Cardiac septum (tissue), 1 donor: ENCODE measurements around the gene PGAP6. TPM values are rescaled to one million over a fixed set of nuclear protein-coding genes. Genes with fewer than 3 reads are reported as not detected.
"Not testable (repeated sequence)": the region's sequence is repeated elsewhere in the genome, so short reads cannot be mapped to it uniquely, and the experiment has no call there.

ENCODE experiments used
- DNase-seq: peaks from one replicate; pipeline ENCODE4 v3.0.0-alpha.2; 2020; ENCODE audit warnings: low spot score
- intact Hi-C: fragments of 100-400 bp; cut with DNase I; formaldehyde crosslinking; loops from one replicate; pipeline ENCODE4 v1.14.0; 2022
- total RNA-seq: library from RNA; stranded (reverse); fragmentation: NEBNext Ultra II Directional; extraction: Animal tissue kit (Norgen Biotek cat#: 25700); gene quantifications from one replicate; pipeline ENCODE4 v1.2.1, GENCODE V29; 2021
- donor health status: DM: no; HTN: no; CAD: no.

Gene PGAP6
- total RNA-seq, 1 donor from 2014 or later, result 42.8 TPM

- intact Hi-C loops, result no loop called here
- DNase-seq, result no peak
Observed at GRCh38 chr16:369866-370436, 11.8 kb downstream of the PGAP6 start.

- intact Hi-C loops, result no loop called here
- no peak for DNase-seq
Observed at GRCh38 chr16:369275-369865, 12.4 kb downstream of the PGAP6 start.

GRCh38 chr16:368388-369158 is 13.2 kb downstream of the PGAP6 start:
- DNase-seq, result no peak
- intact Hi-C loops, result no loop called here

- intact Hi-C loops, result no loop called here
- DNase-seq, result no peak
Observed at GRCh38 chr16:367333-367903, 14.4 kb downstream of the PGAP6 start.

- intact Hi-C loops, result no loop called here
- no peak for DNase-seq
Observed at GRCh38 chr16:366476-366875, 15.3 kb downstream of the PGAP6 start.

GRCh38 chr16:364595-365491 is 16.9 kb downstream of the PGAP6 start:
- intact Hi-C loops, result no loop called here
- no peak for DNase-seq

GRCh38 chr16:363766-364490 is 17.9 kb downstream of the PGAP6 start:
- intact Hi-C loops, result no loop called here
- DNase-seq, result no peak

GRCh38 chr16:363110-363765 is 18.5 kb downstream of the PGAP6 start:
- intact Hi-C loops, result no loop called here
- DNase-seq, result no peak

- intact Hi-C loops, result loop anchor here (1.0 kb wide), 1 partner anchor 255 kb away; no protein-coding TSS in a partner anchor
- DNase-seq, result not testable (repeated sequence)
Observed at GRCh38 chr16:362702-362999, 19.1 kb downstream of the PGAP6 start.

- DNase-seq, result peak; percentile 90
- intact Hi-C loops, result loop anchor here (1.0 kb wide), 1 partner anchor 255 kb away; no protein-coding TSS in a partner anchor
Observed at GRCh38 chr16:361872-362701, 19.7 kb downstream of the PGAP6 start.

GRCh38 chr16:361341-361871 is 20.4 kb downstream of the PGAP6 start:
- intact Hi-C loops, result no loop called here

GRCh38 chr16:360698-361336 is 21.0 kb downstream of the PGAP6 start:
- intact Hi-C loops, result no loop called here
- DNase-seq, result no peak

More at GRCh38 chr16:361341-361871, 20.4 kb downstream of the PGAP6 start:
- no peak for DNase-seq

GRCh38 chr16:359871-360697 is 21.7 kb downstream of the PGAP6 start:
- intact Hi-C loops, result no loop called here
- DNase-seq, result no peak

GRCh38 chr16:359067-359763 is 22.6 kb downstream of the PGAP6 start:
- intact Hi-C loops, result no loop called here
- no peak for DNase-seq

GRCh38 chr16:356741-357140 is 25.0 kb downstream of the PGAP6 start:
- DNase-seq, result no peak
- intact Hi-C loops, result no loop called here
